WTC11 (cell line): Measurements from ENCODE around the gene FAM153A.
"Not testable (repeated sequence)": the region's sequence is repeated elsewhere in the genome, so short reads cannot be mapped to it uniquely, and the experiment has no call there.

Source experiments
- ATF3 ChIP-seq: sonication (generic); formaldehyde crosslinking; conservative IDR thresholded peaks from 2 replicates; pipeline ENCODE4 v1.8.1; 2022; ENCODE audit warnings: mild to moderate bottlenecking, missing genetic modification reagents
- ATF6 ChIP-seq: sonication (generic); formaldehyde crosslinking; IDR thresholded peaks from 2 replicates; pipeline ENCODE4 v1.8.1; 2023; ENCODE audit warnings: mild to moderate bottlenecking, missing genetic modification reagents
- CBFB ChIP-seq: sonication (generic); formaldehyde crosslinking; IDR thresholded peaks from 2 replicates; pipeline ENCODE4 v1.8.1; 2022; ENCODE audit warnings: mild to moderate bottlenecking, low read depth, missing genetic modification reagents
- CTCF ChIP-seq: fragments of 200-600 bp; IDR thresholded peaks from 2 replicates; pipeline ENCODE4 v1.8.0; 2022; ENCODE audit warnings: antibody characterized with exemption
- FOXP4 ChIP-seq: sonication (generic); formaldehyde crosslinking; IDR thresholded peaks from 2 replicates; pipeline ENCODE4 v1.8.0; 2022; ENCODE audit warnings: mild to moderate bottlenecking, missing genetic modification reagents
- GABPB1 ChIP-seq: sonication (generic); formaldehyde crosslinking; IDR thresholded peaks from 2 replicates; pipeline ENCODE4 v1.8.1; 2023; ENCODE audit warnings: mild to moderate bottlenecking, missing genetic modification reagents
- HMGXB4 ChIP-seq: sonication (generic); formaldehyde crosslinking; IDR thresholded peaks from 2 replicates; pipeline ENCODE4 v1.8.1; 2023; ENCODE audit warnings: mild to moderate bottlenecking, moderate library complexity, missing genetic modification reagents
- JUN ChIP-seq: sonication (generic); formaldehyde crosslinking; IDR thresholded peaks from 2 replicates; pipeline ENCODE4 v1.8.0; 2023; ENCODE audit warnings: mild to moderate bottlenecking, missing genetic modification reagents
- NR1H2 ChIP-seq: sonication (generic); formaldehyde crosslinking; IDR thresholded peaks from 2 replicates; pipeline ENCODE4 v1.9.0; 2021; ENCODE audit warnings: mild to moderate bottlenecking, moderate library complexity, missing genetic modification reagents
- NR2C2 ChIP-seq: sonication (generic); formaldehyde crosslinking; IDR thresholded peaks from 2 replicates; pipeline ENCODE4 v1.8.0; 2022; ENCODE audit warnings: mild to moderate bottlenecking, missing genetic modification reagents
- NR3C1 ChIP-seq: sonication (generic); formaldehyde crosslinking; conservative IDR thresholded peaks from 2 replicates; pipeline ENCODE4 v1.8.1; 2023; ENCODE audit warnings: low read depth, mild to moderate bottlenecking, missing genetic modification reagents
- SP1 ChIP-seq: sonication (generic); formaldehyde crosslinking; conservative IDR thresholded peaks from 2 replicates; pipeline ENCODE4 v1.8.1; 2022; ENCODE audit warnings: missing genetic modification reagents
- TF ChIP-seq, protein P1 (sequence below): sonication (generic); formaldehyde crosslinking; IDR thresholded peaks from 2 replicates; pipeline ENCODE4 v1.8.0; 2023; ENCODE audit warnings: mild to moderate bottlenecking, missing genetic modification reagents

DNA sequence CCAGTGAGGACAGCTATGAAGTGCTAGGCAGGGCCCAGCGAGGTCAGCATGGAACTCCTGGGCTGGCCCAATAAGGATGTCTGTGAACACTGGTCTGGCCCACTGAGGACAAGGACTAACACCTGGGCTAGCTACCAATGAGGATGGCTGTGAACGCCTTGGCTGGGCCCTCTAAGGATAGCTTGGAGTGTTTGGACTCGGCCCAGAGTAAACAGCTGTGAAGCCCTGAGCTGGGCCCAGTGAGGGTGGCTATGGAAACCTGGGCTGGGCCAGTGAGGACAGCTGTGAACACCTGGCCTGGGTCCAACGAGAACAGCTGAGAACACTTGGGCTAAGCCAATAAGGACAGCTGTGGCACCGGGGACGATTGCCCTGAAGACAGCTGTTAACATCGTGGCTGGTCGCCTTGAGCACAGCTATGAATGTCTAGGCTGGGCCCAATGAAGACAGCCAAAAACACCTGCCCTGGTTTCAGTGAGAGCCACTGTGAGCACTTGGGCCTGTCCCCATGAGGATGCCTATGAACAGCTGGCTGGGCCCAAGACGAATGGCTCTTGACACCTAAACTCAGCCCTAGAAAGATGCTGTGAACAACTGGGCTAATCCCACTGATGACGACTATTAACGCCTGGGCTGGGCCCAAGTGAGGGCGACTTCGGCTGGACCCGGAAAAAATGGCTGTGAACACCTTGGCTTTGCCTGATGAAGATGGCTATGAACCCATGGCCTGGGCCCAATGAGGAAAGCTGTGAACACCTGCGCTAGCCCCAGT is 18.8 kb downstream of the FAM153A start:
- not testable (repeated sequence) for TF ChIP-seq NR3C1 (CRISPR knock-in tag); ATF6 (CRISPR knock-in tag); ATF3 (CRISPR knock-in tag); CTCF; JUN (CRISPR knock-in tag); GABPB1; HMGXB4 (CRISPR knock-in tag); FOXP4; NR1H2 (CRISPR knock-in tag); NR2C2 (CRISPR knock-in tag); SP1; CBFB (CRISPR knock-in tag)
- TF ChIP-seq, protein P1, sequence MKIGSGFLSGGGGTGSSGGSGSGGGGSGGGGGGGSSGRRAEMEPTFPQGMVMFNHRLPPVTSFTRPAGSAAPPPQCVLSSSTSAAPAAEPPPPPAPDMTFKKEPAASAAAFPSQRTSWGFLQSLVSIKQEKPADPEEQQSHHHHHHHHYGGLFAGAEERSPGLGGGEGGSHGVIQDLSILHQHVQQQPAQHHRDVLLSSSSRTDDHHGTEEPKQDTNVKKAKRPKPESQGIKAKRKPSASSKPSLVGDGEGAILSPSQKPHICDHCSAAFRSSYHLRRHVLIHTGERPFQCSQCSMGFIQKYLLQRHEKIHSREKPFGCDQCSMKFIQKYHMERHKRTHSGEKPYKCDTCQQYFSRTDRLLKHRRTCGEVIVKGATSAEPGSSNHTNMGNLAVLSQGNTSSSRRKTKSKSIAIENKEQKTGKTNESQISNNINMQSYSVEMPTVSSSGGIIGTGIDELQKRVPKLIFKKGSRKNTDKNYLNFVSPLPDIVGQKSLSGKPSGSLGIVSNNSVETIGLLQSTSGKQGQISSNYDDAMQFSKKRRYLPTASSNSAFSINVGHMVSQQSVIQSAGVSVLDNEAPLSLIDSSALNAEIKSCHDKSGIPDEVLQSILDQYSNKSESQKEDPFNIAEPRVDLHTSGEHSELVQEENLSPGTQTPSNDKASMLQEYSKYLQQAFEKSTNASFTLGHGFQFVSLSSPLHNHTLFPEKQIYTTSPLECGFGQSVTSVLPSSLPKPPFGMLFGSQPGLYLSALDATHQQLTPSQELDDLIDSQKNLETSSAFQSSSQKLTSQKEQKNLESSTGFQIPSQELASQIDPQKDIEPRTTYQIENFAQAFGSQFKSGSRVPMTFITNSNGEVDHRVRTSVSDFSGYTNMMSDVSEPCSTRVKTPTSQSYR (CRISPR knock-in tag) = not testable (repeated sequence)
